ENCODE results near the gene CASP14. TPM values are rescaled to one million over a fixed set of nuclear protein-coding genes. Genes with fewer than 3 reads are reported as not detected.
"Not testable (repeated sequence)": the region's sequence is repeated elsewhere in the genome, so short reads cannot be mapped to it uniquely, and the experiment has no call there.

Gene CASP14
- total RNA-seq, 6 experiments from 2014 or later = not detected

GRCh38 chr19:15093001-15093400 is 43.7 kb downstream of the CASP14 start:
- TF ChIP-seq CTCF (IDR thresholded peaks at IDR 0.05) (no peak), POLR2A (IDR thresholded peaks at IDR 0.05) (no peak)
- Histone ChIP-seq H3K4me1 (peaks cover 0 to 4% (median 0%) of the 10 kb centered on the region in 4 donors), H3K27ac (no peak overlapping the region), H3K9me3 (no peaks in the 10 kb centered on the region), H3K27me3 (no peaks in the 10 kb centered on the region), H3K4me3 (no peak overlapping the region), H3K36me3 (no peaks in the 10 kb centered on the region)
- intact Hi-C loops (cut with DNase I) = loop anchor here (10.0 kb wide), 2 partner anchors 52 to 62 kb away; no protein-coding TSS in a partner anchor
- WGBS (ENCODE audit: insufficient coverage, low coverage, low lambda C conversion rate, missing lambda C conversion rate) = 67% methylated on average over 2 of the region's 2 CpGs
- DNase-seq (no peak), ATAC-seq (no peak)

GRCh38 chr19:15096223-15096622 is 46.9 kb downstream of the CASP14 start:
- no peaks in the 10 kb centered on the region for H3K27me3 ChIP-seq
- TF ChIP-seq POLR2A (IDR thresholded peaks at IDR 0.05) (no peak), CTCF (IDR thresholded peaks at IDR 0.05) (no peak)
- intact Hi-C loops (cut with DNase I) = loop anchor here (10.0 kb wide), 2 partner anchors 49 to 59 kb away; no protein-coding TSS in a partner anchor

GRCh38 chr19:15097980-15098379 is 48.7 kb downstream of the CASP14 start:
- not testable (repeated sequence) for ATAC-seq, H3K36me3 ChIP-seq, H3K4me1 ChIP-seq, H3K27me3 ChIP-seq, H3K27ac ChIP-seq, H3K9me3 ChIP-seq, DNase-seq, H3K4me3 ChIP-seq
- whole genome bisulfite sequencing (ENCODE audit: insufficient coverage, low coverage, low lambda C conversion rate, missing lambda C conversion rate) = 79% methylated on average over 3 of the region's 6 CpGs
- intact Hi-C loops (cut with DNase I) = loop anchor here (10.0 kb wide), 2 partner anchors 47 to 57 kb away; no protein-coding TSS in a partner anchor

More at GRCh38 chr19:15096223-15096622, 46.9 kb downstream of the CASP14 start:
- ATAC-seq (no peak), DNase-seq (no peak)
- no peaks in the 10 kb centered on the region for H3K9me3 ChIP-seq
- no peak overlapping the region for H3K27ac ChIP-seq
- 29% methylated on average over 1 of the region's 3 CpGs for WGBS (ENCODE audit: insufficient coverage, low coverage, low lambda C conversion rate, missing lambda C conversion rate)
- no peaks in the 10 kb centered on the region for H3K36me3 ChIP-seq
- H3K4me3 ChIP-seq = no peak overlapping the region
- peaks cover 0 to 4% (median 0%) of the 10 kb centered on the region in 4 donors for H3K4me1 ChIP-seq

- Histone ChIP-seq H3K4me1 (no peaks in the 10 kb centered on the region), H3K4me3 (no peak overlapping the region), H3K27ac (no peak overlapping the region), H3K9me3 (no peaks in the 10 kb centered on the region), H3K36me3 (no peaks in the 10 kb centered on the region), H3K27me3 (no peaks in the 10 kb centered on the region)
- WGBS (ENCODE audit: insufficient coverage, low coverage, low lambda C conversion rate, missing lambda C conversion rate) = 69% methylated on average over 6 of the region's 10 CpGs
- no peak for ATAC-seq
- no peak for DNase-seq
- intact Hi-C loops (cut with DNase I) = loop anchor here (10.0 kb wide), 2 partner anchors 46 to 56 kb away; no protein-coding TSS in a partner anchor
- TF ChIP-seq POLR2A (IDR thresholded peaks at IDR 0.05) (no peak), CTCF (IDR thresholded peaks at IDR 0.05) (no peak)
These were observed 49.2 kb downstream of the CASP14 start for GRCh38 chr19:15098460-15098859.

GRCh38 chr19:15099017-15099582 is 49.8 kb downstream of the CASP14 start:
- Histone ChIP-seq H3K4me1 (no peaks in the 10 kb centered on the region), H3K27me3 (no peaks in the 10 kb centered on the region), H3K36me3 (no peaks in the 10 kb centered on the region), H3K9me3 (no peaks in the 10 kb centered on the region), H3K4me3 (no peak overlapping the region), H3K27ac (no peak overlapping the region)
- TF ChIP-seq POLR2A (IDR thresholded peaks at IDR 0.05) (no peak), CTCF (IDR thresholded peaks at IDR 0.05) (no peak)
- DNase-seq (no peak), ATAC-seq (no peak)
- WGBS (ENCODE audit: insufficient coverage, low coverage, low lambda C conversion rate, missing lambda C conversion rate) = 82% methylated on average over 3 of the region's 3 CpGs
- intact Hi-C loops (cut with DNase I) = loop anchor here (10.0 kb wide), 2 partner anchors 46 to 56 kb away; no protein-coding TSS in a partner anchor

All from right lobe of liver (tissue), 6 donors.